ENCODE measurements around the gene EIF4G2. TPM values are rescaled to one million over a fixed set of nuclear protein-coding genes. Genes with fewer than 3 reads are reported as not detected.

EIF4G2 gene
- total RNA-seq, 4 donors from 2014 or later: 397 to 521 (median 465) TPM

DNA sequence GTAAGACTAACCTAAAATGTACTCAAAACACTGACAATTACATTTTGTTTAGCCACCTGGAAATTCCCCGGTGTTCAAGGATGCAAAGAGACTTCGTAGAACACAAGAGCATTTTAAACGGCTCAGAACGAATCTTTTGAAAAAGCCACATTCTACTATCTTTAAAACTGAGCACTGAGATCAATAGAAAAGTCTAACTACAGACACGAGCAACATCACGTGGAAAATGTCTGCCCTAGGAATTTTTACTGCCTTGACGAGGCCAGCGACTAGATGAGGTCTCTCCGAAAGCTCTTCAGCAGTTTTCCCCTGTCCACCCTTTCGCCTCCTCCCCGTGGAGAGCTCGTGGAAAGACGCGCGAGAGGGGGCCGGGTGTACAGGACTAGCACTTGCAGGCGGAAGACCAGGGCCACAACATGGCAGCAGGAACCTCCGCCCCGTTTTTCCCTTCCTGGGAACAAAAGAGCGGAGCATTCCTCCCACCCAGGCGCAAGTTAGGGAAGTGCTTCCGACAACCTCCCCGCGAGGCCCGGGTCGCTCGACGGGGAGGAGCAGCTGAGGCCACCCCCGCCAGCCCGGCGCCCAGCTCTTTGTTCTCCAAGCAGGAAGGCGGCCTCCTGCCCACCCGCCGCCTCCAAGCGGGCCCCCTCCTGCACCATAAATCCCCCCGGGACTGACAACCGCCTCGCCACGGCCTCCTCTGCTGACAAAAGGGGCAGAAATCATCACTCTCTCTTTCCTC is 1.1 kb downstream of the EIF4G2 start:
- Histone ChIP-seq H3K9me3 (no peaks in the 10 kb centered on the region), H3K4me3 (peak overlapping the region; percentile 77 to 97 (median 91)), H3K4me1 (peaks cover 29 to 37% of the 10 kb centered on the region in 2 donors), H3K36me3 (peaks cover 4 to 45% of the 10 kb centered on the region in 2 donors), H3K27me3 (no peaks in the 10 kb centered on the region), H3K27ac (peak overlapping the region; percentile 94 to 99 (median 97))
- ATAC-seq: peak; percentile 12
- in situ Hi-C loops (cut with MboI; ENCODE audit: low sequenced_read_pairs in 4 of 4) (loop anchor here in 2 of 4 donors (10.0 to 25.0 kb wide), 2 partner anchors 47 to 330 kb away; partner anchors contain the start of gene ZBED5 (in 1 of the 2)), intact Hi-C loops (cut with DNase I; ENCODE audit: low total_unique reads) (loop anchor here (1.0 to 5.0 kb wide), 5 partner anchors 51 to 1035 kb away; partner anchors contain the start of genes CTR9 and ZBED5)
- peak; percentile 27 to 56 for DNase-seq
- TF ChIP-seq POLR2A (IDR thresholded peaks at IDR 0.05) (no peak), CTCF (IDR thresholded peaks at IDR 0.05 in 4 of 5, conservative IDR thresholded peaks at IDR 0.05 in 1 of 5) (no peak)

DNA sequence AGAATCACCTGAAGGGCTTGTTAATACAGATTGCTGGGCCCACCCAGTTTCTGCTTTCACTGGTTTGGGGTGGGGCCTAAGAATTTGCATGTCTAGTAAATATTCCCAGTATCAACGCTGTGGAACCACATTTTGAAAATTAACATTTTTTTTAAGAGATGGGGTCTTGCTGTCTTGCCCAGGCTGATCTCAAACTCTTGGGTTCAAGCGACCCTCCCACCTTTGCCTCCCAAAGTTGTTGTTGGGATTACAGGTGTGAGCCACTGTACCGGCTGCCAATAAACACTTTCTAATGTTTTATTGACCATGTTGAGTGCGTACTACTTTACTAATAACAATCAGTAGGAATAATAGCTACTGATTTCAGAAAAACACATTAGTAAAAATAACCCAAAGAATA is 2.5 kb downstream of the EIF4G2 start:
- intact Hi-C loops (cut with DNase I; ENCODE audit: low total_unique reads): loop anchor here (5.0 kb wide), 2 partner anchors 54 to 126 kb away; partner anchors contain the start of gene CTR9
- TF ChIP-seq CTCF (IDR thresholded peaks at IDR 0.05 in 4 of 5, conservative IDR thresholded peaks at IDR 0.05 in 1 of 5) (no peak), POLR2A (IDR thresholded peaks at IDR 0.05) (no peak)
- H3K36me3 ChIP-seq: peaks cover 4 to 60% of the 10 kb centered on the region in 2 donors
- no peaks in the 10 kb centered on the region for H3K9me3 ChIP-seq
- H3K27me3 ChIP-seq: no peaks in the 10 kb centered on the region
- peak overlapping the region; percentile 94 to 99 (median 97) for H3K27ac ChIP-seq
- in situ Hi-C loops (cut with MboI; ENCODE audit: low sequenced_read_pairs in 4 of 4): loop anchor here in 2 of 4 donors (10.0 to 25.0 kb wide), 2 partner anchors 49 to 331 kb away; partner anchors contain the start of gene ZBED5 (in 1 of the 2)
- DNase-seq (no peak), ATAC-seq (no peak)
- peaks cover 29 to 37% of the 10 kb centered on the region in 2 donors for H3K4me1 ChIP-seq
- H3K4me3 ChIP-seq: peak overlapping the region in 2 of 4 donors; percentile 87 to 95

DNA sequence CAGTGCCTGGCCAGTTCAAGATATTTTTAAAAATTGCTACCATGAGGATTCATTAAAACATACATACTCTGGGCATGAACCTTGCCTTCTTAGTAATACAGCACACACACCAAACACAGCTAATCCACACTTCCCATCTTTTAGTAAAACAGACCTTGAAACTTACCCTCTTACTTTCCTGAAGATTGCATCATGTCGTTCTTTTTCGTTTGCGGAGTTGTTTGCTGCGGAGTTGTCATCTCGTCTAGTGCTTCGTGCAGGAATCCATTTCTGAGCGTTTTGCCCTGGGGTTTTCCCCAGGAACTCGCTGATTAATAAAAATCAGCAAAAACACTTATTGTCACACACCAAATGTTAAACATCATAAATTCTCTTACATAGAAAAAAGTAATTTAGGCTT is 3.0 kb downstream of the EIF4G2 start:
- TF ChIP-seq CTCF (IDR thresholded peaks at IDR 0.05 in 4 of 5, conservative IDR thresholded peaks at IDR 0.05 in 1 of 5) (no peak), POLR2A (IDR thresholded peaks at IDR 0.05) (no peak)
- Histone ChIP-seq H3K27me3 (no peaks in the 10 kb centered on the region), H3K4me3 (no peak overlapping the region), H3K27ac (peak overlapping the region; percentile 94 to 99 (median 97)), H3K36me3 (peaks cover 7 to 64% of the 10 kb centered on the region in 2 donors), H3K9me3 (no peaks in the 10 kb centered on the region), H3K4me1 (peaks cover 29 to 37% of the 10 kb centered on the region in 2 donors)
- ATAC-seq (no peak), DNase-seq (no peak)
- intact Hi-C loops (cut with DNase I; ENCODE audit: low total_unique reads): loop anchor here (5.0 kb wide), 2 partner anchors 53 to 127 kb away; partner anchors contain the start of gene CTR9
- in situ Hi-C loops (cut with MboI; ENCODE audit: low sequenced_read_pairs in 4 of 4): loop anchor here in 2 of 4 donors (10.0 to 25.0 kb wide), 2 partner anchors 49 to 332 kb away; partner anchors contain the start of gene ZBED5 (in 1 of the 2)

- peaks cover 18 to 85% of the 10 kb centered on the region in 2 donors for H3K36me3 ChIP-seq
- ATAC-seq (no peak), DNase-seq (no peak)
- no peaks in the 10 kb centered on the region for H3K9me3 ChIP-seq
- peaks cover 29 to 37% of the 10 kb centered on the region in 2 donors for H3K4me1 ChIP-seq
- intact Hi-C loops (cut with DNase I; ENCODE audit: low total_unique reads): no loop called here
- H3K4me3 ChIP-seq: no peak overlapping the region
- H3K27ac ChIP-seq: peak overlapping the region in 1 of 4 donors; percentile 19
- no peak for TF ChIP-seq CTCF (IDR thresholded peaks at IDR 0.05 in 4 of 5, conservative IDR thresholded peaks at IDR 0.05 in 1 of 5)
- no peak for TF ChIP-seq POLR2A (IDR thresholded peaks at IDR 0.05)
- in situ Hi-C loops (cut with MboI; ENCODE audit: low sequenced_read_pairs in 4 of 4): loop anchor here in 3 of 4 donors (5.0 to 25.0 kb wide), 4 partner anchors 46 to 334 kb away; partner anchors contain the start of gene ZBED5 (in 2 of the 3)
- no peaks in the 10 kb centered on the region for H3K27me3 ChIP-seq
Measured at GRCh38 chr11:10803676-10804075, 5.0 kb downstream of the EIF4G2 start.

All from gastrocnemius medialis (tissue), 4 donors.